Superior temporal gyrus (tissue), 1 donor: ENCODE data around the gene PRKAA2.

Source experiments
- DNase-seq: peaks from one replicate; pipeline ENCODE4 v3.0.0-alpha.2; 2016; ENCODE audit errors: extremely low spot score

PRKAA2 gene

DNA sequence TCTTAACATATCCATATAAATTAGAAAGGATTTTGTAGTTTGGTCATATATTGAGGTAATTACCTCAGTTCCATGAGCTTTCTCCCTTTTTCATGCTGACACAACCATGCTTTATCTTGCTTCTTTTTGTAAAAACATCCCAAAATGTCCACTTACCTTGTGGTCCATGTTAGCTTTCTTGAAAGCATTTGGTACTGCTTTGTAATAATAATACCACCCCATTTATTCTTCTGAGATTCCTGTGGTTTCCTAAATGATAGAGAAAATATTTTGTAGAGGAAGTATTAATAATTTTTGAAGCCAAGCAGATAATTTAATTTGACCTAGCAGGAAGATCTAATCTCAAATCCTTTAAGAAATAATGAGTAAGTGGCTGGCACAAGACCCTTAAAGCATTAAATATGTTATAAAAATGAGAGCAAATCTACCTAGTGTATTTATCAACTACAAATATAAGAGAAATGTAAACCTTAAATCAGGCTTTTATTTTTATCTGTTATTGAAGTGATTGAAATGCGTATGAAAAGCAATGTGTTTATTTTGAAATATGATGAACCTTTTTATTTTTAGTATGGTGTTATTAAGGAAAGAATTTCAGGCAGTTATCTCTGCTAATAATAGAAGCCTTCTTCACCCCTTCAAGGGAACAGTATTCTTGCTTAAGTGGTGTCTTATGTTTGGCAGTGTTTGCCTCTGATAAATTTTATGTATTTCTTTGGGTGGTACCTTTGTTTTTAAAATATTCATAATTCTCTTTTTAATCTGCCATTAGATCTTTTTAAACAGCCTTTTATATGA lies 9.2 kb downstream of the PRKAA2 start:
- DNase-seq: no peak

DNA sequence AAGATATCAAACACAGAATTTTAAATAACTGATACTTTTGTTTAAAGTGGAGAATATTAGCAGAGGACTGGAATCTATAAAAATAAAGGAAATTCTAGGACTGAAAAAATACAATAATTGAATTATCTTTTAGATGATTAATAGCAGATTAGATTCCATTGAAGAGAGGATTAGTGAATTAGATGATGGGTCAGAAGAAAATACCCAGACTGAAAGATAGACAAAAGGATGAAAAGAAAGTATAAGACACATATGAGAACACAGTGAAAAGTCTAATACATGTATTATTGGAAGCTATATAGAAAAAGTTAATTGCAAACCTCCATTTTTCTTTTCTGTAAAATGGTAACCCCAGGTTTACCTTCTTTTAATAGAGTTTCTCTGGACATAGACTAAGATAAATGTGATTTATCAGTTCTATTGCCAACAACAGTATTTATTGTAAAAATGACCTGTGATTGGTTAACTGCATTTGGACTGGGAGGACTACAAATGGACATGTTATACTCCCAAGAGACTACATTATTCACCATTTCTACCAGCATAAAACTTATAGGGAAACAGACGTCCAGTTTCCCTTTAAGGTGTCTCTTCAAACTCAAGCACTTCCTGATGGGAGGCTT lies 11.0 kb downstream of the PRKAA2 start:
- DNase-seq: no peak

DNA sequence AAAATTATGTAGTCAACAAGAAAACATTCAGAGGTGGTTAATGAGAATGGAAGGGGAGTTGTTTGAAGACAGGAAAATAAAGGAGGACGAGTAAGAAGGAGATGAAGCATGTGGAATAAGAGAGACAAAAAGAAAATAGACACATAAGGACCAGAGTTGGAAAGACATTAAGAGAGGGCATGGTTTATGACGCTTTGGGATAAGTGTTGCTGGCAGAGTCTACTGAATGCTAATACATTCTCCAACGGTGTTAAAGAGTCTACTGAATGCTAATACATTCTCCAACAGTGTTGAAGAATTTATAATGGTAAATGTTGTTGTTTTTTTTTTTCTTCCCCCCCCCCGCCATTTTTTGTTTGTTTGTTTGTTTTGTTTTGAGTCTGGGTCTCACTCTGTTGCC lies 13.1 kb downstream of the PRKAA2 start:
- DNase-seq: no peak

DNA sequence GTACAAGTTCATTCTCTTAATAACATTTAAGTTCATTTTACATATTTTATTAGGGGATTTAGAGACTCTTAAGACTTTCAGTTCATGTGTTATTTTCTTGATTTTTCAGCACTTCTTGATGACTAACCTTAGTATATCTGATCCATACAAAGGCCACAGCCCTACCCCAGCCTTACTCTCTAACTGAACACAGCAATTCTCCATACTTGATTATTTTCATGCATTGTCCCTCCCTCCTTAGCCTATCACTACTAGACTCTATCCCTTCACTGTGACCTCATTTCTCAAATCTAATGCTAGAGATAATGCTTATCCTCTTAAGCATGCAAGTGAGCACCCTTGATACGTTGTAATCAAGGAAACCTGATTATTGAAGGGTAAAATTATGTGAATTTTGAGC lies 15.2 kb downstream of the PRKAA2 start:
- DNase-seq: no peak

DNA sequence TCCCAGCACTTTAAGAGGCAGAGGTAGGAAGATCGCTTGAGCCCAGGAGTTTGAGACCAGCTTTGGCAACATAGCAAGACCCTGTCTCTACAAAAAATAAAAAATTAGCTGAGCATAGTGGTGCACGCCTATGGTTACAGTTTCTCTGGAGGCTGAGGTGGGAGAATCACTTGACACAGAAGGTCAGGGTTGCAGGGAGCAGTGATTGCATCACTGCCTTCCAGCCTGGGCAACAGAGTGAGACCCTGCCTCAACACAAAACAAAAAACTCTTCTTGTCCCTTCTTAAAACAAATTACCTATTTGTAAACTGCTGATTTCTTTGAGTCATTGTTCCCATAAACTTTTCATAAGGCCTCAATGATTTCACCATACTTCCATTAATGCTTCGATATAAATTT lies 18.7 kb downstream of the PRKAA2 start:
- no peak for DNase-seq

DNA sequence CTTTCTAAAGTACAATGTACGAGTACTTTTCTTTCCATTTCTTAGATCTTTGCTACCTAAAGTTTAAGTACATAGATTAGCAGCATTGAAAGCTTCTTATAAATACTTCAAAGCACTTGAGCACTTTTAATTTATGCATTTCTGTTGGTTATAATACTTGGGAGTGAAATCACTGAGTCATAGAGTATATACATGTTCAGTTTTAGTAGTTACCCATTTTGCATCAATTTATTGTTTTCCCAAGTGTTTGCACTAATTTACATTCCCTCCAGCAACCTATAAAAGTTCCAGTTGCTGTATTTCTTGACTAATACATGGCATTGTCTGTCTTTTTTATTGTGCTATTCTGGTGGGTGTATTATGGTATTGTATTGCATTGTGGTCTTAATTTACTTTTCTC lies 20.3 kb downstream of the PRKAA2 start:
- no peak for DNase-seq

DNA sequence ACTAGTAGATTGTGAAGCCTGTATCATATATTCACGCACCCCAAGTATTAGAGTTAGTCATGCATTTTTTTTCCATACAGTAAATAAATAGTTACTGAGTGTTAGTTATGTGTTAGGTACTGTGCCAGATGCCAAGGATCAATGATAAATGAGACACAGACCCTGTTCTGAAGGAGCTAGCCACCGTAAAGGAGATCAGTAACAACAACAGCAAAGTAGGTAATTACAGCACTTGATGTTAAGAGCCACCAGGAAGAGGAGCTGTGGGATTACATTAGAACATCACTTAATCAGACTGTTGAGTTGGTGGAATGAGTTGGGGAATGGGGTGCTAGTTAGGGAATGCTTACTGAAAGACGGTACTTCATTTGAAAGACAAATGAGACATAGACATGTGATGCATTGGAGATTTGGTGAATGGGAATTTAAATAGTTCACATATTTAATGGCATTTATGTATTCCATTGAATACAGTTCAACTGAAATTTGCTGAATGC lies 21.0 kb downstream of the PRKAA2 start:
- no peak for DNase-seq

DNA sequence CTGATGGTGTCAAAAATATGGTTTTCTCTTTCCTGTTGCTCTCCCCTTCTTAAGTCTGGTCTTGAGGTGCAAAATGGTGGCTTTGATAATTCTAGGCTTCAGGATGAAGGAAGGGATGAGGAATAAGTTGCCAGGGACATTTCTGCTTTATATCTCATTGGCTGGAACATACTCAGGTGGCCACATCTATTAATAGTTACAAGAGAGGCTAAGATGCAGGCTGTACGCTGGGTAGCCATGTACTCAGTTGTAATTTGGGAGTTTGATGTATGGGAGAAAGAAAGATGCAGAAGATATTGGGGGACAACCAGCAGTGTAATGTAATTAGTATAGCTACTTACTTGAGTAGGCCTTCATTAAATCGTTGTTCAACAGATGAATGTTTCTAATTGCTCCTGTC lies 25.2 kb downstream of the PRKAA2 start:
- DNase-seq: no peak

DNA sequence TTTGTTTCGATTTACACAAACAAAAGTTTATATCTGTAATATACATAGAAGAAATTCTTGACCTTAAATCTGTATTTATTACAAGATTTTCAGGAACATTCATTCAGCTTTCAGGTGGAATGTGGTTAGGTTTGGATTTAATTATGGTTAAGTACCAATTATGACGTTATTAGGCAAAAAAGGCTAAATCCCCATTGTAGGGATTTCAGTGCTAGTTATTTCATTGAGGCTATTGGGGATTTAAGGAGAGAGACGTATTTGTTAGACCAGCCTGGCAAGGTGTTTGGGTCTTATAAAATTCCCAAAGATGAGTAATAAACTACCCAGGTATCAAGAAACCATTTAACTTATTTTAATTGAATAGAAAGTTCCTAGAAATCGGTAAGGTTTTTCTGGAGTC lies 26.0 kb downstream of the PRKAA2 start:
- no peak for DNase-seq

DNA sequence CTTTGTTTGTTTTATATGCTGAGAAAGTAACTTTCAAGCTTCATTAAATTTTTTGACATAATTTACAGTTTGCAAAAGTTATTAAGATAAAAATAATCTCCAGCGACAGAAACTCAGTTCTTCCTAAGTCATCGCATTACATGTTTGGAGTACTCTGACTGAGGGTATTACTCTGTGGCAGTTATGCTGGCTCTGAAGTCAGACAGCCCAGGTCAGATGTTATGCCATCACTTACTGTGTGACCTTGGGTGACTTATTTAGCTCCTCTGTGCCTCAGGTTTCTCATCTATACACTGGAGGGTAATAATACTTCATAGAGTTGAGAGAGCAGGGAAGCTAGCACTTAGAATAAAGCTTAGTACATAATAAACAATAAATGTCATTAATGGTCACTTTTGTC lies 26.4 kb downstream of the PRKAA2 start:
- no peak for DNase-seq

DNA sequence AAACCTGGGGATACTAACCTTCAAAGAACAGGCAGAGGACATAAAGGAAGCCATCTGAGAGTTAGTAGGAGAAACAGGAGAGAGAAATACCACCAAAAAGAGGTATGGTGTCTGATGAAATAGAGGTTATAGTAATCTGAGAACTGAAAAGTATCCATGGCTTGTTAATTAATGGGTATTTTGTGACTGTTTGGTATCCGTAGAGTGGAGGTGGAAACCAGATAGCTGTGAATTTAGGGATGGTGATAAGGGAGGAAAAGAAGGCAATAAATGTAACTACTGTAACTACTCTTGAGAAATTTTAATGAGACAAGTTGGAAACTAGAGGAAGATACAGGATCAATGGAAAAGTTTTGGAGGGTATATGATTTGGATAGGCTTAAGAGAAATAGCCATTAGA lies 27.5 kb downstream of the PRKAA2 start:
- DNase-seq: no peak

DNA sequence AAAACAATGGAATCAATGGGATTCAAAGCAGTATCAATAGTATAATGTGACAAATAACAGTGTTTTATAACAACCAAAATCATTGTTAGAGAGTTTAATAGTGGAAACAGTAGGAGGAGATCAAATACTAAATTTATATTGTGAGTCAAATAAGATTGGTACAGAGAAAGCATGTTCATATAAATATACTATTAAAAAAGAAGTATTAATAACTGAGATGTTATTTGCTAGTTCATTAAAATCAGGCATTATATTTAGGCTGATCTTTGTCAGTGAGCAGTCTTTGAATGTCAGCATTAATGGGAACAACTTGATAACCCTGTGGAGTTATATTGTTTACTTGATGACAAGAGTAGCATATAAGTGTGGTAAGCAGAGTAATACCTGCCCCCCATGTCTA lies 30.6 kb downstream of the PRKAA2 start:
- DNase-seq: no peak

DNA sequence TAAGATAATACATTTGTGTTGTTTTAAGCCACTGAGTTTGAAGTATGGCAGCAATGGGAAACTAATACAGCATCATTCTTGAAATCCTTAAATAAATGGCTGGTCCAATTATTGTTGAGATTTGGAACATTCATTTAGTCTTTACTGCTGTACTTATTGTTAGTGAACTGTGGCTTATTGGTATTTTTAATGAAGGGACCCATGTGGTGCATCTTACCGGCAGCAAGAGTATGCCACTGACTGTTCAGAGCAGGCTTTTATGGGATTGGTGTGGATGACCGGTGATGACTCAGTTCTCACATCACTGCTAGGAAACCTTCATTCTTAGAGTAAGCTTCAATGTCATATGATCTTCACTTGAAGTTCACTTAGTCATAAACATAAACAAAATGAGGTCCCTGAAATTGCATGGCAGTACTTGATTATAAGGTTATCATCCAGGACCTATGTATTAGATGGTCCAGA lies 31.5 kb downstream of the PRKAA2 start:
- DNase-seq: no peak

DNA sequence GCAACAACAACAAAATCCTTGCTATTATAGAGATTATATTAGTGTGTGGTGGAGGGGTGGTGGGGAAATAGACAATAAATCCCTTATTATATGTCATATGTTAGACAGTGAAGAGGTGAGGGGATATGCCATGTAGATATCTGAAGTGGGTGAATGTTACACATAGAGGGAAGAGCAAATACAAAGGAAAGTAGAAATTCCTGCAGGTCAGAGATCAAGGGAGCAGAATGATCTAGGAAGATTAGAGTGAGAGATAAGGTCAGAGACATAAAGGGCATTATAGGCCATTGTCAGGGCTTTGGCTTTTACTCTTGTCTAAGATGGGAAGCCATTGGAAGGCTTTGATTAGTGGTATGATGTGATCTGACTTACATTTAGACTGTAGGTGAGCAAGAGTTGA lies 38.5 kb downstream of the PRKAA2 start:
- no peak for DNase-seq

DNA sequence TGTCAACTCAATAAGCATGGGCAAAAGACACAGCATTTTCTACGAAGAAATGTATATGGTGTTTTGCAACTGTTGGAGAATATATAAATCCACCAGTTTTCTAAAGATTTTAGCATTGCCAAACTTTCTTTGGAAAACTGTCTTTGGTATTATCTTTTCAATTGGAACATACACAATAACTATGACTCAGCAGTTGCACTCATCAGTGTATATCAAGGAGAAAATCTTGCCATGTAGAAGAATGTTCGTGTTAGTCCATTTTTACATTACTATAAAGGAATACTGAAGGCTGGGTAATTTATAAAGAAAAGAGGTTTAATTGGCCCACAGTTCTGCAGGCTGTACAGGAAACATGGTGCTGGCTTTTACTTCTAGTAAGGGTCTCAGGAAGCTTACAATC lies 41.1 kb downstream of the PRKAA2 start:
- DNase-seq: peak; percentile 21

DNA sequence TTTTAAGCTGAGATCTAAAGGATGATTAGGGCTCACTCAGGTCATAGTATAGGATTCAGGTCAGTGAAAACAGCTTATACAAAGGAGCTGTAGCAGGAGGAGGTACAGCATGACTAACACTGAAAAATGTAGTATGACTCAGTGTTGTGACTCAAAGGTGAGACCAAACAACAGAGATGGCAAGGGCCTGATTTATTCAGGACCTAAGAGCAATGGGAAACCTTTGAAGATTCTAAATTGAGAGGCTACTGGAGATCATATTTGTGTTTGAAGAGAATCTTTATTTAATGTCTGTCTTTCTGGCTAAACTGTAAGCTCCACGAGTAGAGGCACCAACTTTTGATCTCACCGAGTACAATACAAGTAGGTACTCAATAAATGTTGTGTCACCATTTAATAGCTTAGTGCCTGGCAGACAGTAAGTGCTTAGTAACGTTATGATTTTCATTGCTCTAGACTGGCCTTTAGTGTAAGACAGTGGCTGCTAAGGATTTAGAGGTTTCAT lies 43.5 kb downstream of the PRKAA2 start:
- no peak for DNase-seq

DNA sequence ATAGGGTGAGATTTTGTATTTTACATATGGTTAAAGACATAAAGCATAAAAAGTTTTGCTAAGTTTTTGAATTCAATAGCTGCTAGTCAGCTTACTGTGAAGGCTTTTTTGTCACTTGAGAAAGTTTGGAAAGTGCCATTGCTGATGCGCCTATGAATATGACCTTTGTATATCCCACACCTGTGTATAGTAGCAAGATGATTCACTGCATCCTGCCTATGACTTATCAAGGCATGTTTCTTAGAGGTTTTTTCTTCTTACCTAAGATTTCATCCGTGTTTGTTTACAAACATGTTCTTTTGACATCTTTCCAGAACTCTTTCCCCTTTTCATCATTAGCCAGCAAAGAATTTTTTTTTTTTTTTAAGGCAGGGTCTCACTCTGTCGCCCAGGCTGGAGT lies 51.5 kb downstream of the PRKAA2 start:
- DNase-seq: no peak

DNA sequence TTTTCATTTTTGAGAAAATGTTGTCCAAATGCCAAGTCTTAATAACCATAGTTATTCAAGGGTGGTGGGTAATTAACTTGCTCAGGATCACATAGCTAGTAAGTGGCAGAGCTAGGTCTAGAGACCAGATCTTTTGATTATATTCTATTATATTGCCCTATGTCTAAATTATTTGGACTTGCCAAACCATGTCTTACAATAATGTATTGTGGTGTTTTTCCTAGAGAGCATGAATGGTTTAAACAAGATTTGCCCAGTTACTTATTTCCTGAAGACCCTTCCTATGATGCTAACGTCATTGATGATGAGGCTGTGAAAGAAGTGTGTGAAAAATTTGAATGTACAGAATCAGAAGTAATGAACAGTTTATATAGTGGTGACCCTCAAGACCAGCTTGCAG lies 58.6 kb downstream of the PRKAA2 start:
- no peak for DNase-seq

DNA sequence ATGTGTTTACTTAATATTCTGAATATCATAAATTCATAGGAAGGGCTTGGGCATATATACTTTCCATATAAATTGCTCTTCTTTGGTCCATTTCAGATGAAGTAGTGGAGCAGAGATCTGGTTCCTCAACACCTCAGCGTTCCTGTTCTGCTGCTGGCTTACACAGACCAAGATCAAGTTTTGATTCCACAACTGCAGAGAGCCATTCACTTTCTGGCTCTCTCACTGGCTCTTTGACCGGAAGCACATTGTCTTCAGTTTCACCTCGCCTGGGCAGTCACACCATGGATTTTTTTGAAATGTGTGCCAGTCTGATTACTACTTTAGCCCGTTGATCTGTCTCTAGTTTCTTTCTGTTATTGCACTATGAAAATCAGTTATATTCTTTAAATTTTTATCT lies 62.3 kb downstream of the PRKAA2 start:
- DNase-seq: no peak

DNA sequence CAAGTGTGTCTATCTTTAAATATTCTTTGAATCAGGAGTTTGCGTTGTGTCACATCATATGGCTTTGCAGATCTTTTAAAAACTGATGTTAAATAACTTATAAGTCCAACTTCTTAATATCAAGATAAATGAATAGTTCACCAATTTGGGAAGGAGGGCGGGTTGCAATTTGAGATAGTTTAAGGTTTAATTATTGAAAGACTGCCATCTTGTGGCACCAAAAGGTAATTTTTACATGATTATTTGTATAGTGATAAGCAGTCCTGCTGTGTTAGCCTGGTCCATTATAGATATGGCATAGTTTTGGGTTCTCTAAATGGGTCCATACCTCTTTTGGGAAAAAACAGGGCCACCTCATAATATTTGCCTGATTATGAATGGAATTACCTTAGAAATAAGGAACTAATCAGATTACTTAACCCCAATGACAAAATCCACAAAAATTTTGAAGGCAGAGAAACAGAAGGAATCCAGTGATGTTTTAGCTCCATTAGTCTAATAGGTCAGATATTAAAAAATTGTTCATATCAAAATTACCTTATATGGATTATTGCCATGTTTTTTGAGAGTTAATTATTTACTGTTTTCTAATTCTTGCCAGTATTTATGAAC lies 64.3 kb downstream of the PRKAA2 start:
- DNase-seq: peak; percentile 90

DNA sequence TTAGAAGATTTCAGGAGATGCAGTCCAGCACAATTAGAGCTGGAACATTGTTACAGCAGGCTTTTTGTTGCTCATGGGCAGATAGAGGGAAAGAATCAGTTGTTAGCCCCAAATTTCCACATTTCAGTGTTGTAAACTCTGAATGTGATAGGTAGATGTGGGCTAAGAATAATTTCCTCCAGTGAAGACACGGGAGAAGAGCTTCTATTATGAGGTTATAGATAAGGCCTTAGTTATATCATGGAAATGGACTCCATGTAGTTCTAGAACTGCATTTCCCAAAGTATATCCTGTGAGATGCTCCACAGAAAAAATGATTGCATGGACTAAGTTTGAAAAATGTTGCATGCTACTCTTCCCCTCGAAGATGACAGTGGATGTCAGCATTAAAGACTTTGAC lies 64.9 kb downstream of the PRKAA2 start:
- DNase-seq: no peak

DNA sequence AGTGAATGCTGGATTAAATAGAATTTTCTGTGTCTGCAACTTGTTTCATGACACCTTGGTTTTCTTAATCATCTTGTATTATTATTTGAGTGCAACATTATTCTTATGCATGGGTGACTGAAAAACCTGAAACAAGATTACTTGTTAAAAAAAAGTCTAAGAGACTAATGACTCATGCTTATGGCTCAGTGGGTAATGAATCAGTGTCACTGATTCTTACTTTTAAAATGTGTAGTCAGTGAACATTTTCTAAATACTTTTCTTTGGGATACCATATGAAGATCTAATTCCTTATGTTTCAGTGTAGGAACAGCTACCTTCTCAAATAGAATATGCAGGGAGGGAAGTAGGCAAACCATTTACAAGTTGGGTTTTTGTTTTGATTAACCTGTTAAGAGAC lies 65.5 kb downstream of the PRKAA2 start:
- no peak for DNase-seq

DNA sequence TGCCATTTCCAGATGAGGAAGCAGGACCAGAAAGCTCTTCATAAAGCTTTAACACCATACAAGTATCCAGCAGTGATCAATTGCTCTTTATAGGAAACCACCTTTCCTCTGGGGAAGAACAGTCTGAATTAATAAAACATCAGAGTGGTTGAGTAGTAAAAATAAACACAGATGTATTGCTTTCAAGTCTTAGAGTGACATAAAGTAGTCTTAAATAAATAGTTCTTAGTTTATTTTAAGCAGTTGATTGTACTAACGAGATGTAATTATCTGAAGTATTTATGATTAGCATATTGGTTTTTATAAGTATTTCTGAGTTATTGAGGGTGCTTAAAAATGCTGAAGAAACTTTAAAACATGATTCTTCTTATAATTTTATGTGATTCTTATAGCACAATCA lies 67.0 kb downstream of the PRKAA2 start:
- DNase-seq: no peak
